NCI-H748 (cell line): Measurements from ENCODE around the gene EXOC4.
"Not testable (repeated sequence)": the region's sequence is repeated elsewhere in the genome, so short reads cannot be mapped to it uniquely, and the experiment has no call there.

Experiments
- DNase-seq: peaks from one replicate; lab custom pipeline; 2025; ENCODE audit not compliant: unreplicated experiment; lab: John Stamatoyannopoulos, UW

EXOC4 gene

GRCh38 chr7:134046594-134047128 is 793.8 kb downstream of the EXOC4 start:
- no peak for DNase-seq

DNA sequence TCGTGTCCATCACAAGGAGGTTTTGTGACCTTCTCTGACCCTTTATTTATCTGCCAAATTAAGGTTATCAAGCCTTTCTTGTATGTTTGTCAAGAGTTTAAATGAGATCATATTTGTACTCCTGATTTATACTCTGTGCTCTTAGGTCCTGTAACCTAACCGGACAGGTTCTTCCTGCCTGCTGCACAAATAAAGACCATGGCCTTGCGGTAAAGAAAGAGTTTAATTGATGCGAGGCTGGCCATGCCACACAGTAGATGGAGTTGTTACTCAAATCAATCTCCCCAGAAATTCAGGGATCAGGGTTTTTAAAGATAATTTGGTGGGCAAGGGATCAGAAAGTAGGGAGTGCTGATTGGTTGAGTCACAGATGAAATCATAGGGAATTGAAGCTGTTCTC is 794.8 kb downstream of the EXOC4 start:
- peak; percentile 42 for DNase-seq

- DNase-seq = no peak
Measured at GRCh38 chr7:134048166-134048565, 795.3 kb downstream of the EXOC4 start.

- DNase-seq = no peak
Measured at GRCh38 chr7:134051020-134051419, 798.1 kb downstream of the EXOC4 start.

DNA sequence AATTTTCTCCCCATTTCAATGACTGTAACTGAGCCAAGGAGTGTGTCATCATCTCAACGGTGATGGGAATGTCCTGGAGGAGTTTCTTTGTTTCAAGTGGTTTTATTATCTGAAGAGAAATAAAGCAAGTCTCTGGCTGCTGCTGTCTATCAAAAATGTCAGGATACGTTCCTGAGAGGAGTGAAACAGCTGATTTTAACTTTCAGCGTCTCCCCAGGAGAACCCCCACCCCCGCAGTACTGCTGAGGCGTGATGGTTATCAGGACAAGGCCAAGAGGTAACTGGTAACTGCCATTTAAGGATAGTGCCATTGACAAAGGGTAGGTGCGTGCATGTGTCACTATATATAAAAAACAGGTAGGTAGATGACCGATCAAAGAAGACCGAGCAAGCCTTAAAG is 803.9 kb downstream of the EXOC4 start:
- DNase-seq = no peak

- DNase-seq = no peak
Measured at GRCh38 chr7:134058521-134058920, 805.6 kb downstream of the EXOC4 start.

DNA sequence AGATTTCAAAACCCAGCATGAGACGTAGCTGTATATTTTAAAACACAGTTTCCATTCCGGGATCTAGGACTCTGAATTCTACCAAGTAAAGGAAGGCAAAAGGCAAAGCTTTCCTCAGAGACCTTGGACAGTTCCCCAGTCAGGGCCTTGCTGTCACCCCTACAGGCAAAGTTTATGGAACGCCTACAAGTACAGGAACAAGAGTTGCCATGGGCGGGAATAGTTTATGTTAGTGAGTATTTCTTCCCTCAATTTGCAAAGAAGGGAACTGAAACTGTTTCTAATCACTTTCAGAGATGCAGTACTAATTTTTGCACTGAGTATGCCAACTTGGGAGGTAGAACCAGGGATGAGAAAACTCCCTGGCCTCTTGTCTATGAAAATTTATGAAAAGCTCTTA is 806.1 kb downstream of the EXOC4 start:
- DNase-seq = no peak

GRCh38 chr7:134059921-134060320 is 807.0 kb downstream of the EXOC4 start:
- no peak for DNase-seq

GRCh38 chr7:134060874-134061273 is 808.0 kb downstream of the EXOC4 start:
- no peak for DNase-seq

- DNase-seq = no peak
Measured at GRCh38 chr7:134062460-134062859, 809.6 kb downstream of the EXOC4 start.

GRCh38 chr7:134065415-134065814 is 812.5 kb downstream of the EXOC4 start:
- DNase-seq = no peak

DNA sequence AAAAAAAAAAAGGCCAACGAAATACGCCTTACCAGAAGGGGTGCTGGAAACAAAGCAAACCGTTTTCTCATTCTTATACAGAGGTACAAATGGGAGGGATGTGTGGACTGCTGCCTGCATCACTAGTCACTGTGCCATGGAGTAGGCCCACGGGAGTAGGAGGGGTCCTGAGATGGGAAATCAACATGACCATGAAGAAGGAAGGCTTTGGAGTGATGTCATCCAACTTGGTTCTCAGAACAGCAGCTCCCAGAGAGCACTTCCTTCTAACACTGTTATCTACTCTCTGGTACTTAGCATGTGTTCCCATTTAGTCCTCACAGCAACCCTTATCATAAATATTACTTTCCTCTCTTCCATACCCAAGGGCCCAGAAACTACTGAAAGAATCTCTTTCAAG is 814.3 kb downstream of the EXOC4 start:
- no peak for DNase-seq

- no peak for DNase-seq
Measured at GRCh38 chr7:134068670-134069069, 815.8 kb downstream of the EXOC4 start.

DNA sequence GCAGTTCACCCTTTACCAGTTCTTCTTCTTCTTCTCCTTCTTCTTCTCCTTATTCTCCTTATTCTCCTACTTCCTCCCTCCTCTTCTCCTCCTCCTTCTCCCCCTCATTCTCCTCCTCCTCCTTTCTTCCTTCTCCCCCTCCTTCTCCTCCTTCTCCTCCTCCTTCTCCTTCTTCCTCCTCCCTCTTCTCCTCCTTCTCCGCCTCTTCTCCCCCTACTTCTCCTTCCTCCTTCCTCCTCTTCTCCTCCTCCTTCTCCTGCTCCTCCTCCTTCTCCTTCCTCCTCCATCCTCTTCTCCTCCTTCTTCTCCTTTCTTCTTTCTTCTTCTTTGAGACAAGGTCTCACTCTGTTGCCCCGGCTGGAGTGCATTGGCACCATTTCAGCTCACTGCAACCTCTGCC is 816.3 kb downstream of the EXOC4 start:
- DNase-seq = no peak

GRCh38 chr7:134070673-134071072 is 817.8 kb downstream of the EXOC4 start:
- DNase-seq = no peak

- no peak for DNase-seq
Measured at GRCh38 chr7:134071355-134072331, 818.8 kb downstream of the EXOC4 start.

GRCh38 chr7:134073276-134073675 is 820.4 kb downstream of the EXOC4 start:
- no peak for DNase-seq

DNA sequence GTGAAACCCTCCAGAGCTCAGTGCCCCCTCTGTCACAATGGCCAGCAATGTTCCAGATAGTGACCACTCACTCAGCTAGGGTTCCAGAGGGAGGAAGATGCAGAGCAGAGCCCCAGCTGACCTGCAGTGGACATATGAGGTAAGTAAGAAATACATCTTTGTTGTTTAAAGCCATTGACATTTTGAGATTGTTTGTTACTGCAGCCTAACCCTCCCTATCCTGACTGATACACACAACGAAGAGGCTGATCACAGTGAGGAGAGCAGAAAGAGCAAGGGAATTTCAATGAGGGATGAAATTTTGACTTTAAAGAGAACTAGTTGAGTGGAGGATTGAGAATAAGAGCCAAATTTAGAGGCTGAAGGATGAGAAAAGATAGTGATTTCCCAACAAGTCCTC is 822.9 kb downstream of the EXOC4 start:
- no peak for DNase-seq

DNA sequence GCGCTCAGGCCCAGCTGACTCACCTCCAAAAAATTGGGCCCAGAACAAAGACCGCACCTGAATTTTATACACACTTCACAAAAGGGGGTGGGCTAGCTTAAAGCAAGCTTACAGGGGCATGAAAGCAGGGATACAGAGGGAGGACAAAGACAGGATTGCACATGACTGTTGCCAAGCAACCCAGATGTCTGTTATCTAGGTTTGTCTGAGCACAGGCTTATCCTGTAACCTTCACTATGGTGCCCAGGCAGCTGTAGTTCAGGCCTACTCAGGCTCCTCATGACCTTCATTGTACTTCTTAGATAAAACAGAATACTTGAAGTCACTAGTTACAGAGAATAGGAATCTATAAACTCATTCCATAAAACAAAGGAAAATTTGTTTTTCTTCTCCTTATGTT is 824.7 kb downstream of the EXOC4 start:
- not testable (repeated sequence) for DNase-seq

DNA sequence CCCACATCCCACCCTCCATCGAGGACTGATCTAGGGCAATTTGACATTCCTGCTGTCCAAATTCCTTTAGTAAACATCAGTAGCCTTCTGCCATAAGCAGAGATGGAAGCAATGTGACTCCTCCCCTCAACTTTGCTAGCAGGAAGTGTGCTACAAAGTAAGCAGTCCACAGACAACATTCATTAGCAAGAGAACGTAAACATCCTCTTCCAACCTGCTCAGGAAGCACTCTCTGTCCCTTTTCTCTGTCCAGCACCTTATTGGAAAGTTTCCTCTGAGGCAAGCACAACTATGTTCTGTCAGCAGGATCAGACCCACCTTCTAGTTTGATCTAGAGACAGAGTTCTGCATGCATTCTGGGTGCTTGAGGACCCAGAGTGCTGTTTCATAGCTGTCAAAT is 826.1 kb downstream of the EXOC4 start:
- DNase-seq = no peak

DNA sequence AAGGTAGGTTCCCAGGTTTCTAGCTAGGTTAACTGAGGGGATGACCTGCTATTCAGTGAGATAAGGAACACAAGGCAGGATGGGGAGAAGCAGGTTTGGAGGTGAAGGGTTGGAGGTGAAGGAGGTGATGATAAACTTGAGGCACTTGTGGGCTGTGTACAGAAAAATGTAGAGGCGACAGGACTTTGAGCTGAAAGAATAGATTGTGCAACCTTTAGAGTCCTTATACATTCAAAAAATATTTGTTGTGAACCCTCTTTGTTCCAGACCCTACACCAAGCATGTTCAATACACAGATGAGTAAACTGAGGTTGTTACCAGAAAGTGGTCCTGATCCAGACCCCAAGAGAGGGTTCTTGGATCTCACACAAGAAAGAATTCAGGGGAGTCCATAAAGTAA is 828.8 kb downstream of the EXOC4 start:
- DNase-seq = no peak

- DNase-seq = no peak
Measured at GRCh38 chr7:134083766-134084487, 831.0 kb downstream of the EXOC4 start.
